GM19467 (cell line): ENCODE results near the gene KLHDC4.

ENCODE experiments used
- ATAC-seq: cut with Tn5 transposase; IDR thresholded peaks from one replicate; pipeline ENCODE4 v1.9.1; 2021; ENCODE audit warnings: mild to moderate bottlenecking, moderate library complexity; ENCODE audit not compliant: unreplicated experiment

Gene KLHDC4

DNA sequence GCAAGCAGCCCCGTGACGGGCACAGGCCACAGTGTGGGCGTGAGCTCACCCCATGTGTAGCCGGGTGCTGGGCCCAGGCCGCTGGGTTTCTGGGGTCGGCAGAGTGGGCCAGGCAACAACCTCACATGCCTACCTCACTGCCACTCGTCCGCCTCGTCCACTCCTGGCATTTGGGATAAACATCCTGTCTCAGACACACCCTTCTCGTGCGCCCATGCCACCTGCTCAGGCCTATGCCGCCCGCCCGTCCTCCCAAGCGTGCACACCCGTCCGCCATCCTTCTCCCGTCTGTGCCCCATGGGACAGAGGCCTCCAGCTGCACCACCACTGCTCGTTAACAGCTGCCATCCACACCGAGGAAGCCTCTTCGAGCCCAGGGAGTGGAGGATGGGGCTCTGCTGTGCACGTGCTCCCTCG is 64.3 kb downstream of the KLHDC4 start:
- no peak for ATAC-seq

DNA sequence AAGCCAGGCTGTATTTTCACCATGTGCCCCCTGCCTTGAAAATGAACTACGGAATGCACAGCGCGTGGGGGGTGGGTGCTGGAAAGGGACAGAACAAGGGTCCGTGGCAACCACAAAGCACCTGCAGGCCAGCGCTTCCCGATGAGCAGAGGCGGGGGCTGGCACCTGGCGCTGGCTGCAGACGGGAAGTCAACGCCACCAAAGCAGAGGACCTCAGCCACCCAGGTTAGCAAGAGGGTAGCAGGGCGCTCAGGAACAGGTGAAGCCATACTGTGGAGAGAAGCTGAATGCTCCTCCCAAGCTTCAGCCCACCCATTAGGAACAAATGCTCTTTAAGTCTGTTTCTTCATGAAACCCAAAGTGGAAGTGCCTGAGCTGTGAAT is 64.7 kb downstream of the KLHDC4 start:
- no peak for ATAC-seq

GRCh38 chr16:87700406-87701077 is 65.2 kb downstream of the KLHDC4 start:
- no peak for ATAC-seq

DNA sequence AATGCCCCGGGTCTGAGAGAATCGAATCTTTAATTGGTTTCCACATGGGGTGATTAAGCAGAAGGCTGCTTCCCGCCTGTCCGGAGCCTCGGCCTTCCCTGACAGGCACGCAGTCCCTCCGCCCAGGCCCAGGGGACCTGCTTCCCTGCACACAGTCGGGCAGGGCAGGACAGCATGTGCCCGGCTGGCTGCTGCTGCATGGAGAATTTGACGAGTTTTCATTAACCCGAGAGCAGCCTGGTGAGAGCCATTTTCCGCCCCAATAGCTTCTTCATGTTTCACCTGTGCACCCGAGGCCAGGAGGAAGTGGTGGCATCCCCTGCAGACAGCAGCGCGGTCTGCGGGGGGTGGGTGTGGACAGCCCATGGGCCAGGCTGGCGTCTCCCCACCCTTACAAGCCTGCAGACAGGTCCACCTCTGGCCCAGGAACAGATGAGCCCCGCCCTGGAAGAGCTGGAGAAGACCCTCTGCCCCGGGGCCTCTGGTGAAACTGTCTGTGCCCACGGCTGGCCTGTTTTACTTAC is 67.0 kb downstream of the KLHDC4 start:
- ATAC-seq = no peak

DNA sequence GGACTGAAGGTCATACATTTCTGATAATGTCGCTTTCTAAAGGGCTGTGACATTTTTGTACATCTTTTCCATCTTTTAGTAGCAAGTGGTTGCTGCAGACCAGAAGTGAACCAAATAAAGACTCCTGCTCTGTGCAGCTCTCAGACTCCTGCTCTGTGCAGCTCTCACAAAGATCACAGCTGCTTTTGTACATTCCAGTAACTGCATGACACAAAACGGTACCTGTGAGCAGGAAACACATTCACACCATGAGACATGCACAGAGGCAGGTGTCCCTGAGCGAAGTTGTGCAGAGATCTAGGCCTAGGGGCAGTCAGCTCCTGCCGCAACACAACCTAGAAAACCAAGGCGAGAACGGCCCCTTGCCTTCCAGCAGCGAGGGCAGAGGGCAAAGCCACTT is 67.5 kb downstream of the KLHDC4 start:
- no peak for ATAC-seq

DNA sequence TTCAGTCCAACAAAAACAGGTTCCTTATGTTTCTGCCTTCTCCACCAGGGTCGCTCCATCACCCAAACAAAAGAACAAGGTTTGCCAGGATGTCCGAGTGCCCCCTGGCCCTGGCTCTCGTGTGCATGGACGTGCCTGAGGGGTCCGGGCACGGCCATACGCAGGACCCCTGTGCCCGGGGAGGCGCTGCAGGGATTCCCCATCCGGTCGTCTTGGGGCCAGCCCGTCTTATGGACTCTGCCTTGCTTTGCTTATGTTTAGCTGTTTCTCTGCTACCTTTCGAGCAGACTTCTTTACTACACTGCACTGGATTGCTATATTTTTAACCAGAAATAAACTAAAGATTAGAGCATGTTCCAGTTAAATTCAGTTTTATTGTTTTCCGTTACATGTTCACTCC is 68.0 kb downstream of the KLHDC4 start:
- ATAC-seq = no peak

- no peak for ATAC-seq
Observed at GRCh38 chr16:87697256-87697655, 68.5 kb downstream of the KLHDC4 start.

DNA sequence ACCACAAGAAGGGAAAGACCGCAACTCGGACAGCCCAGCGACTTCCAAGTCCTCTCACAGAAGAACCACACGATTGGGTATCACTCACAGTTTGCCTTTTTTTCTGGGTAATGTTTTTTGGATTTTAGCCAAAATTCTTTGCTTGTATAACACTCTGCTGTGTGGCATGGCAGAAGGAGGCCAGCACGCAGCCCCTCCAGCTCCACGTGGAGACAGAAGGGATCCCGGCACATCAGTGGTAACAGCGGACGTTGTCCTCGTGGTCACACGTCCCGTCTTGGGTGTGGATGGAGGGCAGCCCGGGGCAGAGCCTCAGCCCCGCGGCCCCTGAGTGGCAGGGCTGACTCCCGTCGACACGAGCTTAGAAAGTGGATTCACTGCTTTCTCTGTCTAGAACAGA is 69.1 kb downstream of the KLHDC4 start:
- ATAC-seq = no peak

- no peak for ATAC-seq
Observed at GRCh38 chr16:87695534-87695933, 70.3 kb downstream of the KLHDC4 start.

DNA sequence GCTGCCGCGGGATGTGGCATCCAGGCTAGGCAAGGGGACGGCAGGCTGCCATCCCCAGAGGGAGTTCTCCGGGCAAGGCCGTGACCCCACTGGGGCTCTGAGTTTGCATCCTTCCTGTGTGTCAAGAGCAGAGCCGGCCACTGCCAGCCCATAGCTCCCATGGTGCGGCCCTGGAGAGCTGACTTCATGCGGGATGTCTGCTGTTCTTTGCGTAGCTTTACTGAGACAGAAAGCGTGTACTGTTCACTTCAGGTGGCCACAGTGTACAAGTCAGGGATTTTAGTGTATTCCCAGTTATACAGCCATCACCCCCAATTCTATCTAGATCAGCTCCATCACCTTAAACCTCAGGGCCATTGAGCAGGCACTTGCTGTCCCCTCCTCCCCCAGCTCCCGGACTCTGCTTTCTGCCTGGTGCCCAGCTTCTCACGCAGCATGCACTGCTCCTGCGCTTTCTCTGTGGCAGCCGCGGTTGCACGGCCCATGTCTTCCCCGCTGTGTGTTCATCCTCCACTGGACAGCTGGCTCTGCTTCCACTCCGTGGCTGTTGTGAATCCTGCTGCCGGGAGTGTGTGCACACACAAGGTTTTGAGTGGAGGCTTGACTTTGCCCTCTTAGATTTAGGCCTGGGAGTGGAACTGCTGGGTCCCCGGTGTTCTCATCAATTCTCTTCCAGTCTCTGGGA is 71.2 kb downstream of the KLHDC4 start:
- no peak for ATAC-seq

DNA sequence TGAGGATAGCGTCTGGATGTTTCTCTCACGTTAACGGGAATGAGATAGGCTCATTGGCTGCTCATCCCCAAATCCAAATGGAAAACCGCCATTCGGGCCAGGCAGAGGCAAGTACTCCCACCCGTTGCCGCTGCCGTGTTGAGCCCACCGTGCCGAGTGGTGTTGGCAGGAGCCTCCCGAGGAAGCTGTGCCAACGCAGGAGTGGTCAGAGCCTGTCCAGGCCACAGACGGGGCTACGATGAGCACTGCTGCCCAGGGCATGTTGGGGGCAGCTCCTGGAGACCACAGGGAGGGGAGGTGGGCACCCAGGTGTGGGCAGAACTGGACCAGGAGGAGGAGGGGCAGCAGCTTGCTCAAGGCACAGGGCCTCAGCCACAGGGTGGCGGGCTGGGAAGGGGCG is 72.0 kb downstream of the KLHDC4 start:
- no peak for ATAC-seq

DNA sequence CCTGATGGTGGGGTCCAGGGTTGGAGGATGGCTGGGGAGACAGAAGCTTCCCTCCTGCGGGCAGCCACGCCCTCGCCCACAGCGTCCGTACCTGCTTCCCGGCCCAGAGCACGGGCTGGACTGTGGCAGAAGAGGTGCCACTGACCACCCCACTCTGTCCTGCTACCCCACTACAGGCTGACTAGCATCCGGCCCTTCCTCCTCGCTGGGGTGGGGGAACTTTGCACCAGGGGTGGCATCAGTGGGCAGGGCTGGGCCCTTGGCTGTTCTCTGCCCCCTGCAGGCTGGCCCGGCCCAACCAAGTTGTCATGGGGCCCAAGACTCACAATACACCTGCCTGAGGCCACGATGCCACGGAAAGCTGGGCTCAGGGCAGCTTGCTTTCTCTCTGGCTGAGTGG is 73.0 kb downstream of the KLHDC4 start:
- no peak for ATAC-seq

- ATAC-seq = no peak
Observed at GRCh38 chr16:87692176-87692575, 73.6 kb downstream of the KLHDC4 start.

DNA sequence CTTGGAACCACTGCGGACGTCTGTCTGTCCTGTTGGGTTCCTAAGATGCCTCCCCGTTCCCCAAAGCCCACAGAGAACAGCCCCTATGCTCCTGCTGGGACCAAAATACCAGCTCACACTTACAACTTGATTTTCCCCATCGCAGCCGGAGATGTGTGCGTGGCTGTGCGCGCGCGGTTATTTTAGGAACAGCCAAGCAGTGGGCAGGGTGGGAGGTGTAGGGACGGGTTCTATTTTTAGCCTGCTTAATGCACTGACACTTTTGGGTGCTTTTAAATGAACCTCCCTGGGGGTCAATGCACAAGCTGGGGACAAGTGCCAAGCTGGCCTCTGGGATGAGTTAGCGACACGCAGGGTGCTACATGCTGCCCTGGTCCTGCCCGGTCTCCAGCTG is 74.1 kb downstream of the KLHDC4 start:
- ATAC-seq = no peak

- ATAC-seq = no peak
Observed at GRCh38 chr16:87690911-87691685, 74.7 kb downstream of the KLHDC4 start.

- ATAC-seq = no peak
Observed at GRCh38 chr16:87689956-87690465, 75.8 kb downstream of the KLHDC4 start.

GRCh38 chr16:87688876-87689815 is 76.6 kb downstream of the KLHDC4 start:
- ATAC-seq = no peak

GRCh38 chr16:87687998-87688529 is 77.7 kb downstream of the KLHDC4 start:
- no peak for ATAC-seq

GRCh38 chr16:87687126-87687910 is 78.5 kb downstream of the KLHDC4 start:
- no peak for ATAC-seq
